ENCODE results near the gene ACTR1A.
A peak's percentile ranks its signal among the peaks of the same experiment; 100 is the strongest.

ACTR1A gene

GRCh38 chr10:102523250-102524029 lies 20.9 kb upstream of the ACTR1A start:
- H3K23ac ChIP-seq (ENCODE audit: low read length in 2 of 2) = no peak overlapping the region
- no peak overlapping the region for H3K14ac ChIP-seq (ENCODE audit: low read length in 2 of 2)
- H3K79me1 ChIP-seq (replicated peaks; ENCODE audit: low read length, poor library complexity, severe bottlenecking) = peaks cover 28% of the 10 kb centered on the region
- no peak overlapping the region for H2AFZ ChIP-seq (ENCODE audit: low read depth, low read length)
- peak overlapping the region; percentile 0 for H3K27ac ChIP-seq (ENCODE audit: low read length, poor library complexity, severe bottlenecking)
- no peak overlapping the region for H2BK120ac ChIP-seq (ENCODE audit: low read depth, low read length)
- H2AK5ac ChIP-seq (ENCODE audit: low read length, severe bottlenecking) = no peak overlapping the region
- H4K91ac ChIP-seq (ENCODE audit: low read length) = no peak overlapping the region
- H3K27me3 ChIP-seq (ENCODE audit: control insufficient read depth in 1 of 2, insufficient read depth in 1 of 2, low read length in 2 of 2) = no peaks in the 10 kb centered on the region
- H4K8ac ChIP-seq (ENCODE audit: low read length) = peak overlapping the region; percentile 14
- 50% methylated on average over 5 of the region's 7 CpGs for WGBS
- H3K9me3 ChIP-seq (ENCODE audit: control insufficient read depth, low read length) = no peaks in the 10 kb centered on the region
- H2BK15ac ChIP-seq (ENCODE audit: low read depth, poor library complexity, severe bottlenecking) = no peak overlapping the region
- peaks cover 3 to 10% of the 10 kb centered on the region in 2 experiments for H3K36me3 ChIP-seq (ENCODE audit: control insufficient read depth in 1 of 2, insufficient read depth in 2 of 2, low read depth in 1 of 2, low read length in 2 of 2)
- H3K4me3 ChIP-seq (ENCODE audit: insufficient read depth in 1 of 2, low read depth in 1 of 2, low read length in 2 of 2) = peak overlapping the region in 1 of 2 experiments; percentile 27
- no peak overlapping the region for H3K4me2 ChIP-seq (ENCODE audit: low read length, poor library complexity, severe bottlenecking)
- no peak overlapping the region for H3K4ac ChIP-seq (ENCODE audit: low read depth in 1 of 2, low read length in 2 of 2)
- H2BK5ac ChIP-seq (ENCODE audit: low read depth, low read length, poor library complexity, severe bottlenecking) = no peak overlapping the region
- no peak overlapping the region for H3K18ac ChIP-seq (ENCODE audit: low read depth in 1 of 2, low read length in 2 of 2)
- peaks cover 9% of the 10 kb centered on the region for H3K4me1 ChIP-seq (ENCODE audit: control insufficient read depth, insufficient read depth, low read depth, low read length)
- peak overlapping the region; percentile 56 for H3K9ac ChIP-seq (ENCODE audit: low read length)
- DNase-seq = peak; percentile 35
- H2BK12ac ChIP-seq (ENCODE audit: low read length in 2 of 2) = no peak overlapping the region

DNA sequence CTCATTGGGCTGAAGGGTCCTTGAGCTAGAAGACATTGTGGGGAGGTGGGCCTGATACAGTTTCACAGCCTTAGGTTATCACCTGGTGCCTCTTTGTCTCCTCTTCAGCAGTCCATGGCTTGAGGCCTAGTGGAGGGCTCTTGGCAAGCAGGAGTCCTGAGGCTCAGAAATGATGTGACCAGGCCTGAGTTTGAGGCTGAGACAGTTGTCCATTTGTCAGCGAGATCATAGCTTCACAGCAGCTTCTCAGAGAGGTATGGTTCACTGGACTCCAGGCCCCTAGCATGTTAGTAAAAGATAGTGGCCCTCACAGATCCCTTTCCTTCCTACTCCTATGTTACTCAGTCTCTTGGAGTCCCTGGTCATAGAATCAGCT lies 20.4 kb upstream of the ACTR1A start:
- Histone ChIP-seq H3K9ac (ENCODE audit: low read length) (peak overlapping the region; percentile 50), H3K27me3 (ENCODE audit: control insufficient read depth in 1 of 2, insufficient read depth in 1 of 2, low read length in 2 of 2) (no peaks in the 10 kb centered on the region), H4K91ac (ENCODE audit: low read length) (peak overlapping the region; percentile 15), H3K79me1 (replicated peaks; ENCODE audit: low read length, poor library complexity, severe bottlenecking) (peaks cover 23% of the 10 kb centered on the region), H3K9me3 (ENCODE audit: control insufficient read depth, low read length) (no peaks in the 10 kb centered on the region), H3K4me1 (ENCODE audit: control insufficient read depth, insufficient read depth, low read depth, low read length) (peaks cover 11% of the 10 kb centered on the region), H2BK120ac (ENCODE audit: low read depth, low read length) (no peak overlapping the region), H2AFZ (ENCODE audit: low read depth, low read length) (no peak overlapping the region), H3K18ac (ENCODE audit: low read depth in 1 of 2, low read length in 2 of 2) (peak overlapping the region in 1 of 2 experiments; percentile 9), H3K23ac (ENCODE audit: low read length in 2 of 2) (no peak overlapping the region), H3K36me3 (ENCODE audit: control insufficient read depth in 1 of 2, insufficient read depth in 2 of 2, low read depth in 1 of 2, low read length in 2 of 2) (peaks cover 3 to 10% of the 10 kb centered on the region in 2 experiments), H3K4me2 (ENCODE audit: low read length, poor library complexity, severe bottlenecking) (no peak overlapping the region), H3K27ac (ENCODE audit: low read length, poor library complexity, severe bottlenecking) (no peak overlapping the region), H4K8ac (ENCODE audit: low read length) (peak overlapping the region; percentile 66), H2BK12ac (ENCODE audit: low read length in 2 of 2) (no peak overlapping the region), H2AK5ac (ENCODE audit: low read length, severe bottlenecking) (peak overlapping the region; percentile 62), H3K14ac (ENCODE audit: low read length in 2 of 2) (no peak overlapping the region), H3K4ac (ENCODE audit: low read depth in 1 of 2, low read length in 2 of 2) (no peak overlapping the region), H2BK15ac (ENCODE audit: low read depth, poor library complexity, severe bottlenecking) (no peak overlapping the region), H2BK5ac (ENCODE audit: low read depth, low read length, poor library complexity, severe bottlenecking) (no peak overlapping the region), H3K4me3 (ENCODE audit: insufficient read depth in 1 of 2, low read depth in 1 of 2, low read length in 2 of 2) (no peak overlapping the region)
- no peak for DNase-seq
- 91% methylated on average over 1 of the region's 1 CpG for WGBS

DNA sequence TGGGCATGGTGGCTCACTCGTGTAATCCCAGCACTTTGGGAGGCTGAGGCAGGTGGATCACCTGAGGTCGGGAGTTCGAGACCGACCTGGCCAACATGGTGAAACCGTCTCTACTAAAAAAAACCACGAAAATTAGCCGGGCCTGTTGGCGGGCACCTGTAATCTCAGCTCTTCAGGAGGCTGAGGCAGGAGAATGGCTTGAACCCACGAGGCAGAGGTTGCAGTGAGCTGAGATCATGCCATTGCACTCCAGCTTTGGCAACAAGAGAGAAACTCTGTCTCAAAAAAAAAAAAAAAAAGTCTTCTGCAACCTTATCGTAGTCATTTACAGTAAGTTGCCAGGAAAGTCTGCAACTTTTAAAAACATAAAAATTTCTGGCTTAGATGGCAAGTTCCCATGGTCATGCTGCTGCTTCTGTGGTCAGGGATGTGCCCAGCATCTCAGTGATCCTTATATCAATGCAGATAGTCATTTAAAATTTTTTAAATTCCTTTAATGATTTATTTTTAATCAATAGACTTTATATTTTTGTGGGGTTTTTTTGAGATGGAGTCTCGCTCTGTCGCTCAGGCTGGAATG lies 16.8 kb upstream of the ACTR1A start:
- no peak overlapping the region for H2BK5ac ChIP-seq (ENCODE audit: low read depth, low read length, poor library complexity, severe bottlenecking)
- H3K14ac ChIP-seq (ENCODE audit: low read length in 2 of 2) = no peak overlapping the region
- no peak overlapping the region for H2AK5ac ChIP-seq (ENCODE audit: low read length, severe bottlenecking)
- no peak overlapping the region for H3K23ac ChIP-seq (ENCODE audit: low read length in 2 of 2)
- no peak overlapping the region for H4K8ac ChIP-seq (ENCODE audit: low read length)
- no peaks in the 10 kb centered on the region for H3K27me3 ChIP-seq (ENCODE audit: control insufficient read depth in 1 of 2, insufficient read depth in 1 of 2, low read length in 2 of 2)
- H3K27ac ChIP-seq (ENCODE audit: low read length, poor library complexity, severe bottlenecking) = no peak overlapping the region
- DNase-seq = no peak
- no peak overlapping the region for H2BK12ac ChIP-seq (ENCODE audit: low read length in 2 of 2)
- no peak overlapping the region for H2AFZ ChIP-seq (ENCODE audit: low read depth, low read length)
- H3K4me2 ChIP-seq (ENCODE audit: low read length, poor library complexity, severe bottlenecking) = no peak overlapping the region
- no peak overlapping the region for H3K18ac ChIP-seq (ENCODE audit: low read depth in 1 of 2, low read length in 2 of 2)
- no peak overlapping the region for H4K91ac ChIP-seq (ENCODE audit: low read length)
- H3K4ac ChIP-seq (ENCODE audit: low read depth in 1 of 2, low read length in 2 of 2) = no peak overlapping the region
- peaks cover 16% of the 10 kb centered on the region for H3K79me1 ChIP-seq (replicated peaks; ENCODE audit: low read length, poor library complexity, severe bottlenecking)
- no peak overlapping the region for H2BK15ac ChIP-seq (ENCODE audit: low read depth, poor library complexity, severe bottlenecking)
- H3K9ac ChIP-seq (ENCODE audit: low read length) = no peak overlapping the region
- H3K4me1 ChIP-seq (ENCODE audit: control insufficient read depth, insufficient read depth, low read depth, low read length) = peaks cover 27% of the 10 kb centered on the region
- over 99% methylated on average over 12 of the region's 12 CpGs for WGBS
- no peaks in the 10 kb centered on the region for H3K9me3 ChIP-seq (ENCODE audit: control insufficient read depth, low read length)
- H2BK120ac ChIP-seq (ENCODE audit: low read depth, low read length) = no peak overlapping the region
- no peak overlapping the region for H3K4me3 ChIP-seq (ENCODE audit: insufficient read depth in 1 of 2, low read depth in 1 of 2, low read length in 2 of 2)
- peaks cover 7 to 11% of the 10 kb centered on the region in 2 experiments for H3K36me3 ChIP-seq (ENCODE audit: control insufficient read depth in 1 of 2, insufficient read depth in 2 of 2, low read depth in 1 of 2, low read length in 2 of 2)

DNA sequence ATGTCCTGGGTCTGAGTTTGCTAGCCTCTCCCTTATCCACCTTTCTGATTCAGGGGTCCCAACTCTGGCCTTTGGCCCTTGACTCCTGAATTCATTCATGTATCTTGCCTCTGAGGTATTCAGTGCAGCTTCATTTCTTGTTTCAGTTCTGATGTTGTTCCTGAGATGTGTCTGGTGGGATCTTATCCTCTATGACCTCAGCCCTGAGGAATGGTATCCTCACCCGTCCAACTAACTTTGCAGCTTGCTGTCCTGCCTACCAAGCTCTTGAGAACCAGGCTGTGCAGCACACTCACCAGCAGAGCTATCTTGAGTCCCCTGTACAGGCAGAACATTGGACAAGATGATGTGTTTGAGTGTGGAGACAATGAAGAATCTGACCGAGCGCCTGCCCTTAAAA lies 15.0 kb upstream of the ACTR1A start:
- Histone ChIP-seq H3K9ac (ENCODE audit: low read length) (no peak overlapping the region), H3K18ac (ENCODE audit: low read depth in 1 of 2, low read length in 2 of 2) (no peak overlapping the region), H3K4ac (ENCODE audit: low read depth in 1 of 2, low read length in 2 of 2) (no peak overlapping the region), H4K8ac (ENCODE audit: low read length) (no peak overlapping the region), H3K14ac (ENCODE audit: low read length in 2 of 2) (no peak overlapping the region), H3K79me1 (replicated peaks; ENCODE audit: low read length, poor library complexity, severe bottlenecking) (peaks cover 18% of the 10 kb centered on the region), H3K4me1 (ENCODE audit: control insufficient read depth, insufficient read depth, low read depth, low read length) (peaks cover 29% of the 10 kb centered on the region), H4K91ac (ENCODE audit: low read length) (no peak overlapping the region), H2BK5ac (ENCODE audit: low read depth, low read length, poor library complexity, severe bottlenecking) (no peak overlapping the region), H3K36me3 (ENCODE audit: control insufficient read depth in 1 of 2, insufficient read depth in 2 of 2, low read depth in 1 of 2, low read length in 2 of 2) (peaks cover 3 to 26% of the 10 kb centered on the region in 2 experiments), H2BK15ac (ENCODE audit: low read depth, poor library complexity, severe bottlenecking) (no peak overlapping the region), H3K23ac (ENCODE audit: low read length in 2 of 2) (no peak overlapping the region), H3K27me3 (ENCODE audit: control insufficient read depth in 1 of 2, insufficient read depth in 1 of 2, low read length in 2 of 2) (no peaks in the 10 kb centered on the region), H3K4me3 (ENCODE audit: insufficient read depth in 1 of 2, low read depth in 1 of 2, low read length in 2 of 2) (no peak overlapping the region), H2AFZ (ENCODE audit: low read depth, low read length) (no peak overlapping the region), H3K27ac (ENCODE audit: low read length, poor library complexity, severe bottlenecking) (peak overlapping the region; percentile 48), H2BK12ac (ENCODE audit: low read length in 2 of 2) (no peak overlapping the region), H2AK5ac (ENCODE audit: low read length, severe bottlenecking) (peak overlapping the region; percentile 14), H3K9me3 (ENCODE audit: control insufficient read depth, low read length) (no peaks in the 10 kb centered on the region), H2BK120ac (ENCODE audit: low read depth, low read length) (no peak overlapping the region), H3K4me2 (ENCODE audit: low read length, poor library complexity, severe bottlenecking) (no peak overlapping the region)
- 56% methylated on average over 3 of the region's 3 CpGs for WGBS
- peak; percentile 78 for DNase-seq
